Loucy (cell line): ENCODE data around the gene CHPF2.

Experiments used
- H2AFZ ChIP-seq: fragments of 200-600 bp; sonication (generic); 2 replicates; pipeline ENCODE4 v1.6.0; 2016; ENCODE audit warnings: antibody characterized with exemption, mild to moderate bottlenecking, low read length, moderate library complexity
- H3F3A ChIP-seq: fragments of 200-600 bp; 2 replicates; pipeline ENCODE4 v1.6.0; 2016; ENCODE audit warnings: antibody characterized with exemption, low read depth, mild to moderate bottlenecking
- H3K27me3 ChIP-seq: fragments of 200-600 bp; sonication (generic); 2 replicates; pipeline ENCODE4 v1.6.1; 2014; ENCODE audit warnings: low read length, mild to moderate bottlenecking; ENCODE audit not compliant: insufficient read depth, poor library complexity, severe bottlenecking
- H3K36me3 ChIP-seq: fragments of 200-600 bp; sonication (generic); 2 replicates; pipeline ENCODE4 v1.6.1; 2016; ENCODE audit warnings: low read length; ENCODE audit not compliant: insufficient read depth
- H3K4me1 ChIP-seq: fragments of 200-600 bp; sonication (generic); 2 replicates; pipeline ENCODE4 v1.5.1; 2014; ENCODE audit warnings: low read length, mild to moderate bottlenecking; ENCODE audit not compliant: insufficient read depth, poor library complexity, severe bottlenecking
- H3K4me2 ChIP-seq: fragments of 200-600 bp; sonication (generic); 2 replicates; pipeline ENCODE4 v1.6.0; 2014; ENCODE audit warnings: antibody characterized with exemption, low read length, low read depth, mild to moderate bottlenecking; ENCODE audit not compliant: poor library complexity, severe bottlenecking
- H3K4me3 ChIP-seq: fragments of 200-600 bp; sonication (generic); 2 replicates; pipeline ENCODE4 v1.5.1; 2014; ENCODE audit warnings: low read length, mild to moderate bottlenecking, mixed read lengths; ENCODE audit not compliant: poor library complexity, severe bottlenecking
- H3K79me2 ChIP-seq: fragments of 200-600 bp; sonication (generic); 2 replicates; pipeline ENCODE4 v1.6.1; 2014; ENCODE audit warnings: low read length; ENCODE audit not compliant: insufficient read depth
- H3K9ac ChIP-seq: fragments of 200-600 bp; sonication (generic); 2 replicates; pipeline ENCODE4 v1.6.0; 2014; ENCODE audit warnings: mild to moderate bottlenecking, low read depth, low read length, moderate library complexity; ENCODE audit not compliant: poor library complexity, severe bottlenecking
- H3K9me2 ChIP-seq: fragments of 200-600 bp; sonication (generic); replicated peaks from 2 replicates; pipeline ENCODE4 v1.6.1; 2016; ENCODE audit warnings: low read depth, low read length, mixed read lengths
- H3K9me3 ChIP-seq: fragments of 200-600 bp; sonication (generic); 2 replicates; pipeline ENCODE4 v1.6.1; 2014; ENCODE audit warnings: mild to moderate bottlenecking, antibody characterized with exemption, low read length, low read depth; ENCODE audit not compliant: insufficient read depth
- H4K20me1 ChIP-seq: fragments of 200-600 bp; sonication (generic); 2 replicates; pipeline ENCODE4 v1.6.0; 2014; ENCODE audit warnings: antibody characterized with exemption, low read length, mild to moderate bottlenecking; ENCODE audit not compliant: insufficient read depth, poor library complexity, severe bottlenecking
- EZH2phosphoT487 ChIP-seq: fragments of 200-600 bp; IDR thresholded peaks from 2 replicates; pipeline ENCODE4 v1.6.1; 2018; ENCODE audit warnings: antibody characterized with exemption, mild to moderate bottlenecking, moderate library complexity, borderline replicate concordance
- TF ChIP-seq, protein P1 (sequence below): fragments of 200-600 bp; sonication (generic); conservative IDR thresholded peaks from 2 replicates; pipeline ENCODE4 v1.5.1; 2014; ENCODE audit warnings: mild to moderate bottlenecking, antibody characterized with exemption, low read length

CHPF2 gene

GRCh38 chr7:151264615-151265014 is 32.3 kb downstream of the CHPF2 start:
- no peaks in the 10 kb centered on the region for H4K20me1 ChIP-seq
- no peak overlapping the region for H3K4me3 ChIP-seq
- no peaks in the 10 kb centered on the region for H3K9me2 ChIP-seq
- H3K36me3 ChIP-seq: no peaks in the 10 kb centered on the region
- TF ChIP-seq, protein P1, sequence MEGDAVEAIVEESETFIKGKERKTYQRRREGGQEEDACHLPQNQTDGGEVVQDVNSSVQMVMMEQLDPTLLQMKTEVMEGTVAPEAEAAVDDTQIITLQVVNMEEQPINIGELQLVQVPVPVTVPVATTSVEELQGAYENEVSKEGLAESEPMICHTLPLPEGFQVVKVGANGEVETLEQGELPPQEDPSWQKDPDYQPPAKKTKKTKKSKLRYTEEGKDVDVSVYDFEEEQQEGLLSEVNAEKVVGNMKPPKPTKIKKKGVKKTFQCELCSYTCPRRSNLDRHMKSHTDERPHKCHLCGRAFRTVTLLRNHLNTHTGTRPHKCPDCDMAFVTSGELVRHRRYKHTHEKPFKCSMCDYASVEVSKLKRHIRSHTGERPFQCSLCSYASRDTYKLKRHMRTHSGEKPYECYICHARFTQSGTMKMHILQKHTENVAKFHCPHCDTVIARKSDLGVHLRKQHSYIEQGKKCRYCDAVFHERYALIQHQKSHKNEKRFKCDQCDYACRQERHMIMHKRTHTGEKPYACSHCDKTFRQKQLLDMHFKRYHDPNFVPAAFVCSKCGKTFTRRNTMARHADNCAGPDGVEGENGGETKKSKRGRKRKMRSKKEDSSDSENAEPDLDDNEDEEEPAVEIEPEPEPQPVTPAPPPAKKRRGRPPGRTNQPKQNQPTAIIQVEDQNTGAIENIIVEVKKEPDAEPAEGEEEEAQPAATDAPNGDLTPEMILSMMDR: no peak
- no peak for TF ChIP-seq EZH2phosphoT487
- no peaks in the 10 kb centered on the region for H3K9me3 ChIP-seq
- no peaks in the 10 kb centered on the region for H3K27me3 ChIP-seq
- H3K79me2 ChIP-seq: no peaks in the 10 kb centered on the region
- H3K9ac ChIP-seq: no peak overlapping the region
- no peak overlapping the region for H3K4me2 ChIP-seq
- H3F3A ChIP-seq: no peaks in the 10 kb centered on the region
- no peaks in the 10 kb centered on the region for H3K4me1 ChIP-seq
- H2AFZ ChIP-seq: no peak overlapping the region

DNA sequence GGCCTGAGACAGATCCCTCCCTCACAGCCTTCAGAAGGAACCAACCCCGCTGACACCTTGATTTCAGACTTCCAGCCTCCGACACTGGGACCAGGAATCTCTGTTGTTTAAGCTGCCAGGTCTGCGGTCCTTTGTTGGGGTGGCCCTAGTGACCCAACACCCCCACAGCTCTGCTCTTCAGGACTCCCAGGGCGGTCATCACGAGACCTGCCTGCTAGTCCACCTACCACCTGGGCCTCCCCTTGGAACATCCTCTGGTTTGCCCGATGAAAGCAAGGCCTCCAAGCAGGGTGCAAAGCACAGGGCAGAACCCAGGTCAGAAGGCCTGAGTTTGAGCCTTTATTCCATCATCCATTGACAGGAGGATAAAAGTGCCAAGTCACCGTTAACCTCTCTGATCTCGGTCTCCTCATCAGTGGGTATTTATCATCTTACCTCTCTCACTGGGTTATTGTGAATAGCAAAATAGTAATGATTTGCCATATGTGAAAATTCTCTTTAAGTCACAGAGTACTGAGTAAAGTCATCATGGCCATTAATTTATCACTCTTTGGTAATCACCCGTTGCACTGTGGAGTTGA is 33.2 kb downstream of the CHPF2 start:
- TF ChIP-seq EZH2phosphoT487: no peak
- TF ChIP-seq, protein P1: no peak
- Histone ChIP-seq H3K4me2 (no peak overlapping the region), H4K20me1 (no peaks in the 10 kb centered on the region), H3K9me3 (no peaks in the 10 kb centered on the region), H2AFZ (no peak overlapping the region), H3F3A (no peaks in the 10 kb centered on the region), H3K9ac (no peak overlapping the region), H3K9me2 (no peaks in the 10 kb centered on the region), H3K27me3 (no peaks in the 10 kb centered on the region), H3K36me3 (no peaks in the 10 kb centered on the region), H3K4me1 (no peaks in the 10 kb centered on the region), H3K4me3 (no peak overlapping the region), H3K79me2 (no peaks in the 10 kb centered on the region)

DNA sequence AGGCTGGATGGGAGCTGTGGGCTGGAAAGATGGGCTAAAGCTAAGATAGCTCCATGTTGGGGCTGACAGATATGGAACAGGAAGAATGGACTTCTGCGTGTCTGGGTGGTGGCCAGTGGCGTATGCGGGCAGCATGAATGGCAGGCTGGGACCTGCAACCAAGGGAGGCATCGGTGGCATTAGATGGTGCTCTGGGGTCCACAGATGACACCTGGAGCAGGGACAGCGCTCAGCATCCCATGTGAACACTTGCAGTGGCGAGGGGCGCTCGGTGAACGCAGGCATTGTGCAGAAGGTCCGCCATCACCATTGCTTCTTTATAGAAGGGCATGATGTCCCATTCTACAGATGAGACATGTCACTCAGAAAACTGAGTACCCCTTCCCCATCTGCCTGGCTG is 37.2 kb downstream of the CHPF2 start:
- H3K79me2 ChIP-seq: no peaks in the 10 kb centered on the region
- no peaks in the 10 kb centered on the region for H3K27me3 ChIP-seq
- no peak overlapping the region for H3K4me3 ChIP-seq
- no peak overlapping the region for H2AFZ ChIP-seq
- no peaks in the 10 kb centered on the region for H3K9me3 ChIP-seq
- no peaks in the 10 kb centered on the region for H3K36me3 ChIP-seq
- TF ChIP-seq, protein P1: no peak
- no peak for TF ChIP-seq EZH2phosphoT487
- H3F3A ChIP-seq: no peaks in the 10 kb centered on the region
- no peak overlapping the region for H3K9ac ChIP-seq
- no peaks in the 10 kb centered on the region for H3K9me2 ChIP-seq
- no peak overlapping the region for H3K4me2 ChIP-seq
- H4K20me1 ChIP-seq: no peaks in the 10 kb centered on the region
- H3K4me1 ChIP-seq: peaks cover 16% of the 10 kb centered on the region
